Midbrain (tissue), 1 donor: ENCODE results near the gene NPAS2.

Source experiments
- DNase-seq: peaks from one replicate; lab custom pipeline; 2025; lab: John Stamatoyannopoulos, UW

The NPAS2 gene

DNA sequence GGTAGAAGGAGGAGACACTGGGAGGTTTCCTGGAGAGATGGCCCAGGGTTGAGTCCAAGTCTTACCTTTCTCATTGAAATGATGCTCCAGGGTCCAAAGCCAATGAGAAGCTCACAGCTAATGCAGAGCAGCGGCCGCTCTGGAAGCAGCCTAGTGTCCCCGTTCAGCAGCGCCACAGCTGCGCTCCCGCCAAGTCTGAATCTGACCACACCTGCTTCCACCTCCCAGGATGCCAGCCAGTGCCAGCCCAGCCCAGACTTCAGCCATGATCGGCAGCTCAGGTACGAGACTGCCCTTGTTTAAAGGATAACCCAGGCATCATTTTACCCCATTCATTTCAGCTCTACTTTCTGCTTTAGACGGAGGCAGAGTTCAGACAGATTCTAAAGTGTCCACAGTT is 170.2 kb downstream of the NPAS2 start:
- DNase-seq = no peak

- no peak for DNase-seq
These were observed 170.9 kb downstream of the NPAS2 start for GRCh38 chr2:100990650-100991403.

- no peak for DNase-seq
These were observed 171.4 kb downstream of the NPAS2 start for GRCh38 chr2:100991404-100991773.

- no peak for DNase-seq
These were observed 172.3 kb downstream of the NPAS2 start for GRCh38 chr2:100992262-100992661.

- no peak for DNase-seq
These were observed 173.4 kb downstream of the NPAS2 start for GRCh38 chr2:100993294-100993693.

GRCh38 chr2:100995309-100996075 is 175.6 kb downstream of the NPAS2 start:
- no peak for DNase-seq

GRCh38 chr2:100997509-100998234 is 177.7 kb downstream of the NPAS2 start:
- no peak for DNase-seq

GRCh38 chr2:100998235-100998573 is 178.3 kb downstream of the NPAS2 start:
- no peak for DNase-seq

DNA sequence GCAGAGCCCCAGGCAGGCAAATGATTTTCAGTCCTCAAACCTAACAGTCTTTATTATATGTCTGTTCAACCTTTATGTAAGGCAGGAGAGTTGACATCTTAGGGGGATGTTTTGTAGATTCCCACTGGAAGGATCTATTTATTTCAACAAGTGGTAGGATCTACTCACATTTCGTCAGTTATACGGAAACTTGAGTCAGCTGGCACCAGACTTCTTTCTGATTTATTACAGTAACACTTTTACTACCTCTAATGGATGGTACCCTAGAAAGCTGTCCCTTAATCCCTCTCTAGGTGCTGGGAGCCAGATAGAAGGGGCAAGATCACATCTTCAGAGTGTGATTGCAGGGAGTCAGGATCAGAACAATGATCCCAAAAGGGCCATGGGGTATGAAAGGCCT is 180.1 kb downstream of the NPAS2 start:
- no peak for DNase-seq

DNA sequence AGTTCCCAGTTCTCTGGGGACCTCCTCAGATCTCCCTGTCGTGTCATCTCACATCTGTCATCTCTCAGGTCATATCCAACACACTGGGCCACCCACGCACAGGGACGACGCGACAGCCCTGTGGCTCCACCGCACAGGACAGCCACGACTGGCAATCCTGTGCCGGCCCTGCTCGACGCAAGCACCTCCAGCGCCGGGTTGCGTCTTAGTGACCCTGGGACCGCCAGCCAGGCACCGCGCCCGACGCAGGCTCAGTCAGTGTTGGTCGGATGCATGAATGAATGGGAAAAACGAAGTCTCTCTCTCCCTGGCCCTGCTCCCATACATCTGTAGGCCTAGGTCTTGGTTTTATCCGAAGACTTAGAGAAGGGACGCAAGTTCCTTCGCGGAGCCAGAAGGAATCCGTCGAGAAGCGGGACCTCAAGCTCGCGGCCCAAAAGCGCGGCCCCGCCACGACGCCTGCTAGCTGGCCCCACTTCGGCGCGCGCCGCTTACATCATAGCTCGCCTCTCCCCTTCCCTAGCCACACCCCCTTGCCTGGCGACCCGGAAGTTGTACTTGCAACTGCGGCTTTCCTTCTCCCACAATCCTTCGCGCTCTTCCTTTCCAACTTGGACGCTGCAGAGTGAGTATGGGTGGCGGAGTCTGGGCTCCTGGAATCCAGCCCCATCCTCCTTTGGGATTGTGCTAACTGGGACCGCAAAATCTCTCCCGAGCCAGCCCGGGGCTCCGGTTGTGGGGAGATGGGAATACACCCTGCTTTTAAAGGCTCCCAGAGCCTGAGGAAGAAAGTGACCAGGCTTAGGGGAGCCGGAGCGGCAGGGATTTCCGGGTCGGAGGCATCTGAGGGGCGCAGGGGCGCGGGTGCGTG is 182.0 kb downstream of the NPAS2 start, which contains the start of gene RPL31:
Gene RPL31, plus strand, starts transcription at position 599 of the 871 bp plus-strand sequence. CDS start 413 bp downstream, outside the sequence.
- peak; percentile 96 for DNase-seq

GRCh38 chr2:101002562-101003277 is 182.8 kb downstream of the NPAS2 start:
- peak; percentile 46 for DNase-seq

GRCh38 chr2:101003278-101003775 is 183.4 kb downstream of the NPAS2 start:
- DNase-seq = no peak

- DNase-seq = no peak
These were observed 184.8 kb downstream of the NPAS2 start for GRCh38 chr2:101004620-101005325.

DNA sequence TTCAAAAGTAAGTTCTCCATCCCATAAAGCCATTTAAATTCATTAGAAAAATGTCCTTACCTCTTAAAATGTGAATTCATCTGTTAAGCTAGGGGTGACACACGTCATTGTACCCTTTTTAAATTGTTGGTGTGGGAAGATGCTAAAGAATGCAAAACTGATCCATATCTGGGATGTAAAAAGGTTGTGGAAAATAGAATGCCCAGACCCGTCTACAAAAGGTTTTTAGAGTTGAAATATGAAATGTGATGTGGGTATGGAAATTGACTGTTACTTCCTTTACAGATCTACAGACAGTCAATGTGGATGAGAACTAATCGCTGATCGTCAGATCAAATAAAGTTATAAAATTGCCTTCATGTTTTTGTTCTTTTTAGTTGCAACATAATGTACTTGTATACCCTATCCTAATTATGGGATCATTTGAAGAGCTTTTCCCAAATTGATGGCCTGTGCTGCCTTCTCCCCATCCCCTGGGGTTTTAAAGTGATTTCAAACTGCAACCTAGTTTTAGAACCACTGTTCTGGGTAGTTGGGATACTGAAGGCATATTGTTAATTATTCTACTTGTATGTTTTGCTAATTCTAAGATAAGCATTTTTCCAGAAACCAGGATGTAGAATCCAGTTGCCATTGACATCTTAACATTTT is 186.3 kb downstream of the NPAS2 start:
- DNase-seq = no peak

DNA sequence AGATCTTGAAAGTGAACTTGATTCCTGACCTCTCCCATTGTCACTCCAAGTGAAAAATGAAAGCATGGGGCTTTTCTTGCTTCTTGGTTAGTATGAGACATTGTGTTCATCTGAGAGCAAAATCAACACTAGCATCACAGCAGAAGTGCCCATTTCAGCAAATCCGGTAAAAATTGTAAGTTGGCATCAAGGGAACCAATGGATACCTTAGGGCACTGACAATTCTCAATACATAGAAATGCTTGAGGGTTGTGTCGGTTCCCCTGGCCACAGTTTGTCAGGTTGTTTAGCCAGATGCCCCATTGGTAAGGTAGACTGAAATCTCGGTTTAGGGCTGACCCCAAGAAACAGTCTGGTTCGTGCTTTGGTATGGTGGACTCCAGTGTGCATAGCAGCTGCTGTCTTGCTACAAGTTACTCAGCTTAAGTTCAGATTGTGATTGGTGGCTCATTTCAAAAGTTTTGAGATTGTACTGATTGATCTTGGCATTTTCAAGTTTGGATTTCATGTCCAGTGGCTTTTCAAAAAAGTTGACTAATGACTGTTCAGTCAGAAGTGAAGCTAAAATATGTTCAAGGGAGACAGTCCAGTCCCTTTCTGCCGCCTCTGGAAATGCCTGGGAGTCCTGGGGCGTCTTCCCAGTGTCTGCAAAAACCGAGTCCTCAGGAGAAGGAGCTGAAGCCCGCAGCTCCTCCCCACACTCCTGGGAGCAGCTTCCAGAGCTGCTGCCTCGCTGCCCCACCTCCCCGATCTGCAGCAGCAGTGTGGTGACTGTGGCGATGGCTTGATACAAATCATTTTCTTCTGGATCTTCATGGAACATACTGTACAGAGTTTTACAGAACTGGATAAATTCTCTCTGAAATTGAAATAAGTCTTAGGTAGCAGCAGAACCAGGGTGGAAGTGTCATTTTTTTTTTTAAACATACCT is 187.7 kb downstream of the NPAS2 start:
- no peak for DNase-seq

DNA sequence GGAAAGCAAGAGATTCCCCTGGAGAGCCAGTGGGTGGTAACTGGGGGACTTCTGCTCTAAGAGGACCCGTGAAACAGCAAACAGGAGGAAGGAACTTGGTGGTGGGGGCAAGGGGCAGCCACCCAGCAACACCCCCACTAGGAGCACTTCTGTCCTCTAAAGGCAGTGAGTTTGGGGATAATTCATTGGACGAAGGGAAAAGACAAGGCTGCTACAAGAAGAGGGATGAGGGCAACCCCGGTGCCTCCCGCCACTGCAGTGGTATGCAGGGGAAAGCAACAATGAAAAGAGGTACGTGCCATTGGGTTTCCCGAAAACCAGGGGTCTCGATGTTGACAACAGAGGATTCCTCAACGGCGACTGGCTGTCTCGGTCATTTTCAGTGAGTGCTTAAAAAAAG is 191.2 kb downstream of the NPAS2 start:
- DNase-seq = no peak

DNA sequence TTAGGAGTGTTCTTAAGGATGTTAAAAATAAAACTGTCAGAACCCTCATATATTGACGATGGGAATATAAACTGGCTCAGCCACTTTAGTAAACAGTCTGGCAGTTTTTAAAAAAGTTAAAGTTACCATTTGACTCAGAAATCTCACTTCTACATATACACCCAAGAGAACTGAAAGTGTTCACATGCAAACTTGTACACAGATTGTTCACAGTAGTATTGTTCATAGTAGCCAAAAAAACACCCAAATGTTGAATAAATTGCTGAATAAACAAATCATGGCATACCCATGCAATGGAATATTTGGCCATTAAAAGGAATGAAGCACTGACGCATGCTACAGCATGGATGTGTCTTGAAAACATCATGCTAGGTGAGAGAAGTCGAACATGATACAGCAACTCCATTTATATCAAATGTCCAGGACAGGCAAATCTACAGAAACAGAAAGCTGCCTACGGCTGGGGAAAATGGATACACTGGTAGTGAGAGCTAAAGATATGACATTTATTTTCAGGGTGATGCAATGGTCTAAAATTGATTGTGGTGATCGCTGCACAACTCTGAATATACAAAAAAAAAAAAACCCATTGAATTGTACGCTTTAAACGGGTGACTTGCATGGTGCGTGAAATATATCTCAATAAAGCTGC is 192.2 kb downstream of the NPAS2 start:
- no peak for DNase-seq

- DNase-seq = peak; percentile 61
These were observed 192.8 kb downstream of the NPAS2 start for GRCh38 chr2:101012706-101013181.
